Effector CD8-positive, alpha-beta T cell (primary cell): ENCODE data around the gene ZNF737.
"Not testable (repeated sequence)": the region's sequence is repeated elsewhere in the genome, so short reads cannot be mapped to it uniquely, and the experiment has no call there.

ENCODE experiments used
- DNase-seq: peaks from one replicate; lab custom pipeline; 2025; lab: John Stamatoyannopoulos, UW
- total RNA-seq, 4 experiments: gene quantifications; one replicate each; lab custom pipeline; 2026; lab: John Stamatoyannopoulos, UW

Gene ZNF737
- total RNA-seq, result 37.8 to 84.2 (median 53.1) reads per million in 4 experiments

GRCh38 chr19:20565321-20566018 is at the start of gene ZNF737:
ZNF737 (minus strand) TSS chr19:20565781; CDS start chr19:20565640, 141 bp downstream.
- peak; percentile 89 for DNase-seq

- DNase-seq, result not testable (repeated sequence)
Observed at GRCh38 chr19:20614971-20615370, 49.4 kb upstream of the ZNF737 start.

- DNase-seq, result no peak
Observed at GRCh38 chr19:20612711-20613316, 47.2 kb upstream of the ZNF737 start.

GRCh38 chr19:20611866-20612265 is 46.3 kb upstream of the ZNF737 start:
- DNase-seq, result no peak

GRCh38 chr19:20607943-20608342 is 42.4 kb upstream of the ZNF737 start:
- no peak for DNase-seq

GRCh38 chr19:20558571-20558970 is 7.0 kb downstream of the ZNF737 start:
- DNase-seq, result no peak

- no peak for DNase-seq
Observed at GRCh38 chr19:20558011-20558410, 7.6 kb downstream of the ZNF737 start.

- DNase-seq, result not testable (repeated sequence)
Observed at GRCh38 chr19:20544667-20545333, 20.8 kb downstream of the ZNF737 start.

- DNase-seq, result not testable (repeated sequence)
Observed at GRCh38 chr19:20530303-20530702, 35.3 kb downstream of the ZNF737 start.

GRCh38 chr19:20513189-20513904 is 52.2 kb downstream of the ZNF737 start:
- DNase-seq, result no peak

GRCh38 chr19:20503476-20503875 is 62.1 kb downstream of the ZNF737 start:
- DNase-seq, result no peak
